Lower lobe of right lung (tissue), 2 donors: ENCODE results near the gene LZTS3. TPM values are rescaled to one million over a fixed set of nuclear protein-coding genes. Genes with fewer than 3 reads are reported as not detected.
A peak's percentile ranks its signal among the peaks of the same experiment; 100 is the strongest.
"Not testable (repeated sequence)": the region's sequence is repeated elsewhere in the genome, so short reads cannot be mapped to it uniquely, and the experiment has no call there.

ENCODE experiments used
- ATAC-seq, 2 donors: fragments of 200-7000 bp; cut with Tn5 transposase; one replicate each; pipeline ENCODE4 v1.9.1; 2020 to 2022; ENCODE audit warnings: mild to moderate bottlenecking in 2 of 2, moderate library complexity in 2 of 2
- DNase-seq: peaks from one replicate; pipeline ENCODE4 v3.0.0-alpha.2; 2020
- H3K27ac ChIP-seq: fragments of 200-600 bp; one replicate; pipeline ENCODE4 v1.8.0; 2022
- H3K27me3 ChIP-seq: fragments of 200-600 bp; one replicate; pipeline ENCODE4 v1.8.0; 2022; ENCODE audit warnings: low read depth
- H3K36me3 ChIP-seq: fragments of 200-600 bp; one replicate; pipeline ENCODE4 v1.8.0; 2022; ENCODE audit warnings: mild to moderate bottlenecking
- H3K4me1 ChIP-seq: fragments of 200-600 bp; one replicate; pipeline ENCODE4 v1.8.0; 2022
- H3K4me3 ChIP-seq: fragments of 200-600 bp; one replicate; pipeline ENCODE4 v1.8.0; 2022; ENCODE audit warnings: mild to moderate bottlenecking
- H3K9me3 ChIP-seq: fragments of 200-600 bp; one replicate; pipeline ENCODE4 v1.8.0; 2022
- intact Hi-C: fragments of 100-400 bp; cut with DNase I; formaldehyde crosslinking; loops from one replicate; pipeline ENCODE4 v1.11.0; 2022
- total RNA-seq: library from RNA; stranded (reverse); fragmentation: NEBNext Ultra II Directional; extraction: Animal tissue kit (Norgen Biotek cat#: 25700); gene quantifications from one replicate; pipeline ENCODE4 v1.2.1, GENCODE V29; 2021
- TF ChIP-seq, protein P1 (sequence below): fragments of 200-600 bp; IDR thresholded peaks from one replicate; pipeline ENCODE4 v1.8.0; 2022; ENCODE audit warnings: antibody characterized with exemption, mild to moderate bottlenecking
- donor health status: DM: no; HTN: yes; CAD: no; lungs with severe emphysema.

LZTS3 gene
- total RNA-seq, 1 donor from 2014 or later, result 18.5 TPM

DNA sequence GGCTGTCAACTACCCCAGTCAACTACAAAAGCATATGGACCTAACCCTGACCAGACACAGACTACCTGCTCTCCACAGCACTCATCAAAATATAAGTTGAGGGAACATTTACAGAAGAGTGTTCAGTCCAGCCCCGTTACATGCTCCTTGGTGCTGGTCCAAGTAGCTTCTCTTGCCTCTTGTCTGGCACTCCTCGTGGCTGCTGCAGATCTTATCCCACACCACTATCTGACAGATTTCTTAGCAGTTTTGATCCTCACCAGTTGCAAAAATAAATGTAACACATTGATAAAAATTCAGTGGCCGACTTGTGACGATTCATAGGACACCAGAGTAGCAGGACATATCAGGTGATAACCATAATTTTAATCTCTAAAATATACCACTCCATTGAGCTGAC is 44.3 kb downstream of the LZTS3 start:
- ATAC-seq (no peak), DNase-seq (no peak)
- no peaks in the 10 kb centered on the region for H3K36me3 ChIP-seq
- TF ChIP-seq, protein P1, sequence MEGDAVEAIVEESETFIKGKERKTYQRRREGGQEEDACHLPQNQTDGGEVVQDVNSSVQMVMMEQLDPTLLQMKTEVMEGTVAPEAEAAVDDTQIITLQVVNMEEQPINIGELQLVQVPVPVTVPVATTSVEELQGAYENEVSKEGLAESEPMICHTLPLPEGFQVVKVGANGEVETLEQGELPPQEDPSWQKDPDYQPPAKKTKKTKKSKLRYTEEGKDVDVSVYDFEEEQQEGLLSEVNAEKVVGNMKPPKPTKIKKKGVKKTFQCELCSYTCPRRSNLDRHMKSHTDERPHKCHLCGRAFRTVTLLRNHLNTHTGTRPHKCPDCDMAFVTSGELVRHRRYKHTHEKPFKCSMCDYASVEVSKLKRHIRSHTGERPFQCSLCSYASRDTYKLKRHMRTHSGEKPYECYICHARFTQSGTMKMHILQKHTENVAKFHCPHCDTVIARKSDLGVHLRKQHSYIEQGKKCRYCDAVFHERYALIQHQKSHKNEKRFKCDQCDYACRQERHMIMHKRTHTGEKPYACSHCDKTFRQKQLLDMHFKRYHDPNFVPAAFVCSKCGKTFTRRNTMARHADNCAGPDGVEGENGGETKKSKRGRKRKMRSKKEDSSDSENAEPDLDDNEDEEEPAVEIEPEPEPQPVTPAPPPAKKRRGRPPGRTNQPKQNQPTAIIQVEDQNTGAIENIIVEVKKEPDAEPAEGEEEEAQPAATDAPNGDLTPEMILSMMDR, result no peak
- H3K4me1 ChIP-seq, result no peaks in the 10 kb centered on the region
- intact Hi-C loops, result no loop called here
- no peaks in the 10 kb centered on the region for H3K27me3 ChIP-seq
- H3K4me3 ChIP-seq, result no peak overlapping the region
- no peaks in the 10 kb centered on the region for H3K9me3 ChIP-seq
- no peak overlapping the region for H3K27ac ChIP-seq

DNA sequence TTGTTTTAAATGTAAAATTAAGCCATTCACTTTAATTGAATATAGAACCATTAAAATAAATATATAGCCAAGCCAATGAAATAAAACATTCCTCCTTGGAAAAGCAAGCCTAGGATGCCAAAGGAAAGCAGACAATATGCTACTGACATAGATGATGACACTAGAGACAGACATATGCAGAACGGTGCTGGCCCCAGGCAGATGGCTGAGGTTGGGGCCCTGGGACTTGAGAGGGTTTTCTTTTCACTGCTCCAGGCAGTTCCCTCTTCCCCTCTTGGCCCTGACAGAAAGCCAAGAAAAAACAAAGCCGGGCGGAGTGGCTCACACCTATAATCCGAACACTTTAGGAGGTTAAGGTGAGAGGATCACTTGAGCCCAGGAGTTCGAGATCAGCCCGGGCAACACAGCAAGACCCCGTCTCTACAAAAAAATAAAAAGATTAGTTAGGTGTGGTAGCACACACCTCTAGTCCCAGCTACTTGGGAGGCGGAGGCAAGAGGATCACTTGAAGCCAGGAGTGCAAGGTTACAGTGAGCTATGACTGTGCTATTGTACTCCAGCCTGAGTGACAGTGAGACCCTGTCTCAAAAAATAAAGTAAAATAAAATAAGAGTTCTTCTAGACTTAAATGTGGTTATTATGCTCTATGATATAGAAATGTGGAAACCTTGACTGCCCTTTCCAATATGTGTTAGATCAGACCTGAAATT is 44.9 kb downstream of the LZTS3 start:
- Histone ChIP-seq H3K9me3 (no peaks in the 10 kb centered on the region), H3K4me3 (no peak overlapping the region), H3K27me3 (no peaks in the 10 kb centered on the region), H3K27ac (no peak overlapping the region), H3K4me1 (no peaks in the 10 kb centered on the region), H3K36me3 (no peaks in the 10 kb centered on the region)
- intact Hi-C loops, result no loop called here
- TF ChIP-seq, protein P1, result no peak
- ATAC-seq, result peak; percentile 21 to 35
- DNase-seq, result no peak

DNA sequence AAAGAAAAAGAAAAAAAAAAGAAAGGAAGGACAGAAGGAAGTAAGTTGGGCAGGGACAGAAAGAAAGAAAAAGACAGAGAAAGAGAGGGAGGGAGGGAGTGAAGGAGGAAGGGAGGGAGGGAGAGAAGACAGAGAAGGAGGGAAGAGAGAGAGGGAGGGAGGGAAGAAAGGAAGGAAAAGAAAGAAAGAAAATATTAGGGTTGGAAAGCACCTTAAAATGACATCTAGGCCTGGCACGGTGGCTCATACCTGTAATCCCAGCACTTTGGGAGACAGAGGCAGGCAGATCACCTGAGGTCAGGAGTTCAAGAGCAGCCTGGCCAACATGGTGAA is 46.9 kb downstream of the LZTS3 start:
- ATAC-seq (no peak), DNase-seq (no peak)
- no peaks in the 10 kb centered on the region for H3K4me1 ChIP-seq
- H3K9me3 ChIP-seq, result no peaks in the 10 kb centered on the region
- intact Hi-C loops, result no loop called here
- H3K4me3 ChIP-seq, result no peak overlapping the region
- H3K36me3 ChIP-seq, result peaks cover 18% of the 10 kb centered on the region
- H3K27ac ChIP-seq, result no peak overlapping the region
- TF ChIP-seq, protein P1, result no peak
- no peaks in the 10 kb centered on the region for H3K27me3 ChIP-seq

DNA sequence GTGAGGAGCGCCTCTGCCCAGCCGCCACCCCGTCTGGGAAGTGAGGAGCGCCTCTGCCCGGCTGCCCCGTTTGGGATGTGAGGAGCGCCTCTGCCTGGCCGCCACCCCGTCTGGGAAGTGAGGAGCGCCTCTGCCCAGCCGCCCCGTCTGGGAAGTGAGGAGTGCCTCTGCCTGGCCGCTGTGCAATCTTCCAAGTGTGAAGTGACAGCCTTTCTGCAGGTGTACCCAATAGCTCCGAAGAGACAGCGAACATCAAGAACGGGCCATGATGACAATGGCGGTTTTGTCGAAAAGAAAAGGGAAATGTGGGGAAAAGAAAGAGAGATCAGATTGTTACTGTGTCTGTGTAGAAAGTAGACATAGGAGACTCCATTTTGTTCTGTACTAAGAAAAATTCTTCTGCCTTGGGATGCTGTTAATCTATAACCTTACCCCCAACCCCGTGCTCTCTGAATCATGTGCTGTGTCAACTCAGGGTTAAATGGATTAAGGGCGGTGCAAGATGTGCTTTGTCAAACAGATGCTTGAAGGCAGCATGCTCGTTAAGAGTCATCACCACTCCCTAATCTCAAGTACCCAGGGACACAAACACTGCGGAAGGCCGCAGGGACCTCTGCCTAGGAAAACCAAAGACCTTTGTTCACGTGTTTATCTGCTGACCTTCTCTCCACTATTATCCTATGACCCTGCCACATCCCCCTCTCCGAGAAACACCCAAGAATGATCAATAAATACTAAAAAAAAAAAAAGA is 47.4 kb downstream of the LZTS3 start:
- H3K27me3 ChIP-seq, H3K4me1 ChIP-seq, intact Hi-C loops, H3K27ac ChIP-seq, H3K9me3 ChIP-seq, ATAC-seq, DNase-seq, H3K4me3 ChIP-seq: not testable (repeated sequence)
- peaks cover 23% of the 10 kb centered on the region for H3K36me3 ChIP-seq

DNA sequence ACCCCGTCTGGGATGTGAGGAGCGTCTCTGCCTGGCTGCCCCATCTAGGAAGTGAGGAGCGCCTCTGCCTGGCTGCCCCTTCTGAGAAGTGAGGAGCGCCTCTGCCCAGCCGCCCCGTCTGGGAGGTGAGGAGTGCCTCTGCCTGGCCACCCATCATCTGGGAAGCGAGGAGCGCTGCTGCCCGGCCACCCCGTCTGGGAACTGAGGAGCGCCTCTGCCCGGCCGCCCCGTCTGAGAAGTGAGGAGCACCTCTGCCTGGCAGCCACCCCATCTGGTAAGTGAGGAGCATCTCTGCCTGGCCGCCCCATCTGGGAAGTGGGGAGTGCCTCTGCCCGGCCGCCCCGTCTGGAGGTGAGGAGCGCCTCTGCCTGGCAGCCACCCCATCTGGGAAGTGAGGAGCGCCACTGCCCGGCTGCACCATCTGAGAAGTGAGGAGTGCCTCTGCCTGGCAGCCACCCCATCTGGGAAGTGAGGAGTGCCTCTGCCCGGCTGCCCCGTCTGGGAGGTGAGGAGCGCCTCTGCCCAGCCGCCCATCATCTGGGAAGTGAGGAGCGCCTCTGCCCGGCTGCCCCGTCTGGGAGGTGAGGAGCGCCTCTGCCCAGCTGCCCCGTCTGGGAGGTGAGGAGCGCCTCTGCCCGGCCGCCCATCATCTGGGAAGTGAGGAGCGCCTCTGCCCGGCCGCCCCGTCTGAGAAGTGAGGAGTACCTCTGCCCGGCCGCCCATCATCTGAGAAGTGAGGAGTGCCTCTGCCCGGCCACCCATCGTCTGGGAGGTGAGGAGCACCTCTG is 48.4 kb downstream of the LZTS3 start:
- H3K27me3 ChIP-seq, H3K9me3 ChIP-seq, intact Hi-C loops, H3K4me3 ChIP-seq, DNase-seq, H3K4me1 ChIP-seq, H3K27ac ChIP-seq, ATAC-seq: not testable (repeated sequence)
- peaks cover 27% of the 10 kb centered on the region for H3K36me3 ChIP-seq

DNA sequence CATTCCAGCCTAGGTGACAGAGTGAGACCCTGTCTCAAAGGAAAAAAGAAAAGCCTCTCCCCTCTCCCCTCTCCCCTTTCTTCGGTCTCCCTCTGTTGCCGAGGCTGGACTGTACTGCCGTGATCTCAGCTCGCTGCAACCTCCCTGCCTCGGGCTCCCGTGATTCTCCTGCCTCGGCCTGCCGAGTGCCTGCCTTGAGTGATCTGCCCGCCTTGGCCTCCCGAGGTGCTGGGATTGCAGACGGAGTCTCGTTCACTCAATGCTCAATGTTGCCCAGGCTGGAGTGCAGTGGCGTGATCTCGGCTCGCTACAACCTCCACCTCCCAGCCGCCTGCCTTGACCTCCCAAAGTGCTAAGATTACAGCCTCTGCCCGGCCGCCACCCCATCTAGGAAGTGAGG is 49.2 kb downstream of the LZTS3 start:
- ATAC-seq, H3K27me3 ChIP-seq, H3K4me1 ChIP-seq, DNase-seq, H3K4me3 ChIP-seq, intact Hi-C loops, H3K27ac ChIP-seq, H3K9me3 ChIP-seq: not testable (repeated sequence)
- peaks cover 27% of the 10 kb centered on the region for H3K36me3 ChIP-seq

DNA sequence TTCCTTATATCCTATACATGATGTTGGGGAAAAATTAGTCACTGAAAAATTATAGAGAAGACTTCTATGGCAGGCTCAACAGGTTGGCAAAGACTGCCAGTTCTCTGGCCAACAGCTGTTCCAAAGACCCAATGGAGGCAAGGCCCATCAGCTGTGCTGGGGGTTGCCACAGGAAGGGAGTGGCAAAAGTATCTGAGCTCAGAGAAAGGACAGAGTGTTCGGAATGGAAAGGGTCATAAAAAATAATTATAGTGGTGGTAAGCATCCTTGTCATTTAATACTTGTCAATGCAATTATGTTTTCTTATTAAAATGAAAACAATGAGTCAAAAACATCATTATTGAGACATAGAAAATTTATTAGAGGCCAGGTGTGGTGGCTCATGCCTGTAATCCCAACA is 49.8 kb downstream of the LZTS3 start:
- no peak overlapping the region for H3K4me3 ChIP-seq
- no peak overlapping the region for H3K27ac ChIP-seq
- no peaks in the 10 kb centered on the region for H3K9me3 ChIP-seq
- intact Hi-C loops, result no loop called here
- peaks cover 27% of the 10 kb centered on the region for H3K36me3 ChIP-seq
- DNase-seq (no peak), ATAC-seq (no peak)
- no peaks in the 10 kb centered on the region for H3K27me3 ChIP-seq
- TF ChIP-seq, protein P1, result no peak
- no peaks in the 10 kb centered on the region for H3K4me1 ChIP-seq
